ENCODE measurements around the gene RPTOR. TPM values are rescaled to one million over a fixed set of nuclear protein-coding genes. Genes with fewer than 3 reads are reported as not detected.

RPTOR gene
- total and polyA plus RNA-seq, 2 experiments from 2014 or later, result 13.2 to 37.9 TPM

DNA sequence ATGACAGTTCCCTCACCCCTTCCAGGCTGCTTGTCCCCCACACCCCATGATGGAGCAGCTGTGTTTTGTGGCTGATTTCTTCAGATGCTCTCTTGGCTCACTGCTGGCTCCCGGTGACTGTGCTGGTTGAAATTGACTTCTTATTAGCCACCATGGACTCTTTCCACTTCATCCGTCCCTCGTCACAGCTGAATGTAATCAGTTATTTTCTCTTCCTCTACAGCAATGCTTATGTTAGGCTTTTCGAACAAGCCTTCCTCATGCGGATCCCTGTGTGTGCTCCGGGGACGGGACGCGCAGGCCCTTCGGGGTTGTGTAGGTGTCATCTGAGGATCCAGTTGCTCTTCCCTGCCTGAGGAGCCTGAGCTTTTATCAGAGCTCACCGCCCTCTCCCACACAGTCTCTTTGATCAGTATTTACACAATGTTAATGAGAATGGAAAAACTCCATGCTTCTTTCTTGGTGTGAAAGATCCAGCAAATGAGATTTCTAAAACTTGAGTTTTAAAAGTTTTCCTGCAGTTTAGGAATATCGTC is 87.5 kb downstream of the RPTOR start:
- TF ChIP-seq, protein P1, sequence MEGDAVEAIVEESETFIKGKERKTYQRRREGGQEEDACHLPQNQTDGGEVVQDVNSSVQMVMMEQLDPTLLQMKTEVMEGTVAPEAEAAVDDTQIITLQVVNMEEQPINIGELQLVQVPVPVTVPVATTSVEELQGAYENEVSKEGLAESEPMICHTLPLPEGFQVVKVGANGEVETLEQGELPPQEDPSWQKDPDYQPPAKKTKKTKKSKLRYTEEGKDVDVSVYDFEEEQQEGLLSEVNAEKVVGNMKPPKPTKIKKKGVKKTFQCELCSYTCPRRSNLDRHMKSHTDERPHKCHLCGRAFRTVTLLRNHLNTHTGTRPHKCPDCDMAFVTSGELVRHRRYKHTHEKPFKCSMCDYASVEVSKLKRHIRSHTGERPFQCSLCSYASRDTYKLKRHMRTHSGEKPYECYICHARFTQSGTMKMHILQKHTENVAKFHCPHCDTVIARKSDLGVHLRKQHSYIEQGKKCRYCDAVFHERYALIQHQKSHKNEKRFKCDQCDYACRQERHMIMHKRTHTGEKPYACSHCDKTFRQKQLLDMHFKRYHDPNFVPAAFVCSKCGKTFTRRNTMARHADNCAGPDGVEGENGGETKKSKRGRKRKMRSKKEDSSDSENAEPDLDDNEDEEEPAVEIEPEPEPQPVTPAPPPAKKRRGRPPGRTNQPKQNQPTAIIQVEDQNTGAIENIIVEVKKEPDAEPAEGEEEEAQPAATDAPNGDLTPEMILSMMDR (IDR thresholded peaks at IDR 0.05; ENCODE audit: low read depth, low read length), result no peak
- no peaks in the 10 kb centered on the region for H3K36me3 ChIP-seq
- H3K4me3 ChIP-seq, result no peak overlapping the region
- H3K9me3 ChIP-seq (ENCODE audit: low read depth), result no peaks in the 10 kb centered on the region
- H3K4me1 ChIP-seq (ENCODE audit: low read depth), result peaks cover 4% of the 10 kb centered on the region
- no peaks in the 10 kb centered on the region for H3K27me3 ChIP-seq
- H3K27ac ChIP-seq, result no peak overlapping the region
- no peak for DNase-seq (ENCODE audit: low read depth in 1 of 2, low spot score in 1 of 2)

DNA sequence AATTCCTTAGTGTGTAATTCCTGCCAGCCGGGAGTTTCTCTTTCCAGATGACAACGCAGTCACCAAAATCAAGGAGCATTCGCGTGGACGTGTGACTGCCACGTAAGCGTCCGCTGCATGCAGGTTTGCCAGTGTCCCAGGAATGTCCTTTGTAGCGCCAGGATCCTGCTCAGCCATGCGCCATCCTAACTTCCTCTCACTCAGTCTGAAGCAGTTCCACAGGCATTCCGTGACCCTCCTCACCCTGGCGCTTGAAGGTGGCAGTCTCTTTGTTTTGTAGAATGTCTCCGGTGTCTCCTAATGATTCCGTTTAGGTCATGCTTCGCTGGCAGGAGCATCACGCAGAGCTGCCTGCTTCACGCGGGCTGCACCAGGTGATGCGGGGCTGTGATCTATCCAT is 88.6 kb downstream of the RPTOR start:
- TF ChIP-seq, protein P1 (IDR thresholded peaks at IDR 0.05; ENCODE audit: low read depth, low read length), result no peak
- Histone ChIP-seq H3K27ac (peak overlapping the region; percentile 17), H3K27me3 (no peaks in the 10 kb centered on the region), H3K36me3 (no peaks in the 10 kb centered on the region), H3K4me1 (ENCODE audit: low read depth) (peaks cover 4% of the 10 kb centered on the region), H3K9me3 (ENCODE audit: low read depth) (no peaks in the 10 kb centered on the region), H3K4me3 (no peak overlapping the region)
- no peak for DNase-seq (ENCODE audit: low read depth in 1 of 2, low spot score in 1 of 2)

DNA sequence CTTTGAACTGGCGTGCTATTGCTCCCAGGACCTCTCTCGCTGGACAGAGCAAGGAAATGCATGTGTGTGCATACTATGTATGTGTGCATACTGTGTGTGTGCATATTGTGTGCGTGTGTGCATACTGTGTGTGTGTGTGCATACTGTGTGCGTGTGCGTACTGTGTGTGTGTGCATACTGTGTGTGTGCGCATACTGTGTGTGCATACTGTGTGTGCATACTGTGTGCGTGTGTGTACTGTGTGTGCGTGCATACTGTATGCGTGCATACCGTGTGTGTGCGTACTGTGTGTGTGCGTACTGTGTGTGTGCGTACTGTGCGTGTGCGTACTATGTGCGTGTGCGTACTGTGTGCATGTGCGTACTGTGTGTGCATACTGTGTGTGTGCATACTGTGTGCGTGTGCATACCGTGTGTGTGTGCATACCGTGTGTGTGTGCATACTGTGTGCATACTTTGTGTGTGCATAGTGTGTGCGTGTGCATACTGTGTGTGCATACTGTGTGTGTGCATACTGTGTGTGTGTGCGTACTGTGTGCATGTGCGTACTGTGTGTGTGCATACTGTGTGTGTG is 89.4 kb downstream of the RPTOR start:
- Histone ChIP-seq H3K4me1 (ENCODE audit: low read depth) (peaks cover 4% of the 10 kb centered on the region), H3K4me3 (no peak overlapping the region), H3K9me3 (ENCODE audit: low read depth) (no peaks in the 10 kb centered on the region), H3K36me3 (no peaks in the 10 kb centered on the region), H3K27ac (no peak overlapping the region), H3K27me3 (no peaks in the 10 kb centered on the region)
- no peak for DNase-seq (ENCODE audit: low read depth in 1 of 2, low spot score in 1 of 2)
- TF ChIP-seq, protein P1 (IDR thresholded peaks at IDR 0.05; ENCODE audit: low read depth, low read length), result no peak

DNA sequence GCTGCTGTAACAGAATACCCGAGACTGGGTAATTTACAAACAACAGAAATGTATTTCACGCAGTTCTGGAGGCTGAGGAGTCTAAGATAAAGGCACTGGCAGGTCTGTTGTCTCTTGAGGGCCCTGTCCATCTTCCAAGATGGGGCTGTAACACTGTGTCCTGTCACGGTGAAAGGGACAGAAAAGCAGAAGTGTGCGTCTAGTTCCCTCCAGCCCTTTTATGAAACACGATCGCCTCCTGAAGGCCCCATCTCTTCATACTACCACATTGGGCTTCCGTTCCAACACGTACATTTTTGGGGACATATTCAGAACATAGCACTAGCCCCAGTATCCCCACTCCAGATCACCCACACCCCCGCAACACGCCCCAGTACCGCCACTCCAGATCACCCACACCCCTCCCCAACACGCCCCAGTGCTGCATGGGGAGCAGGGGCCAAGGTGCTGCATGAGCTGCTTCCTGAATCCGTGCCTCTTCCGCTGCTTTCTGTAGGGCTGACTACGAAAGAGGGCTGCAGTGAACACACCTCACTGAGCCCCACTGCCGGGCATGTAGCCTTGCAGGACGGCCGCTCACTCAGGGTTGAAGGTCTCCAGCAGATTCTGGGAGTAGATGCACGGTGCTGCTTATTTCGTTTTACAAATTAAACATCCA is 91.9 kb downstream of the RPTOR start:
- Histone ChIP-seq H3K4me1 (ENCODE audit: low read depth) (peaks cover 4% of the 10 kb centered on the region), H3K9me3 (ENCODE audit: low read depth) (no peaks in the 10 kb centered on the region), H3K36me3 (no peaks in the 10 kb centered on the region), H3K4me3 (no peak overlapping the region), H3K27ac (no peak overlapping the region), H3K27me3 (no peaks in the 10 kb centered on the region)
- DNase-seq (ENCODE audit: low read depth in 1 of 2, low spot score in 1 of 2), result no peak
- TF ChIP-seq, protein P1 (IDR thresholded peaks at IDR 0.05; ENCODE audit: low read depth, low read length), result no peak

DNA sequence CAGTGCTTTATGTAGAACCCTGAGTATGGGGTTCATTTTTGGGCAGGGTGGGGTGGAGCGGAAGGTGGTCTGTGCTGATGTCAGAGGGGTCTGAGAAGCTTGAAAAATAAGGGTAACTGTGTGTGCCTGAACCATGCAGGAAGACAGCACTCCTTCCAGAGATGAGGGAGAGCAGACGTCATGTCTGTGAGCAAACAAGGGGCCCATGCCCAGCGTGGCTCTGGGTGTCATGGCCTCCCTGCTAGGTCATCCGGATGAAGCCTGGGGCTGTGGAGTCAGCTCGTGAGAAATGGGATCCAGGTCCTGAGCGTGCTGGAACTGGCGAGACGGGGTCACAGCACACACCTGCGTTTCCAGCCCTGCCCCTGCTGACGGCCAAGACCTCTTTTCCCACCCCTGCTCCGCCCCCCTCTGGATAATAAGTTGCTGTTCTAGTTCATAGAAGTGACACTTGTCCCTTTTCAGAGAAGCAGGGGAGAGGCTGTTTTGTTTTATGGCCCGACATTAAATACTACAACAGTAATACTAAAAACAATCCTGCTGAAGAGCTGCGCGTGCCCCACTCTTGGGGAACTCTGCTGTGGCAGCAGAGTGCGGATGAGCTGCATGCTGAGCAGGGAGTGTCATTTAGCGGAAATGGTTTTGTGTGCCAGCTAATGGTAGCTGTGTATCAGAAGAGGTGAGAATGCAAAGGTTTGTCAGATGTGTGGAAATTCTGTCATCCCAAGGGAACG is 92.6 kb downstream of the RPTOR start:
- Histone ChIP-seq H3K36me3 (no peaks in the 10 kb centered on the region), H3K4me1 (ENCODE audit: low read depth) (peaks cover 4% of the 10 kb centered on the region), H3K4me3 (no peak overlapping the region), H3K27ac (no peak overlapping the region), H3K9me3 (ENCODE audit: low read depth) (no peaks in the 10 kb centered on the region), H3K27me3 (no peaks in the 10 kb centered on the region)
- TF ChIP-seq, protein P1 (IDR thresholded peaks at IDR 0.05; ENCODE audit: low read depth, low read length), result no peak
- DNase-seq (ENCODE audit: low read depth in 1 of 2, low spot score in 1 of 2), result no peak

Measured in cardiac muscle cell (in vitro differentiated cells and primary cell).